GM12891 (cell line): ENCODE results near the gene CCL13.

ENCODE experiments used
- POLR2A ChIP-seq: IDR thresholded peaks from 2 replicates; pipeline ENCODE4 v1.6.1; 2011; ENCODE audit warnings: low read depth, low read length, control low read depth
- POLR2AphosphoS5 ChIP-seq: IDR thresholded peaks from 2 replicates; pipeline ENCODE4 v1.6.1; 2011; ENCODE audit warnings: low read depth, low read length, control low read depth
- POU2F2 ChIP-seq: IDR thresholded peaks from 2 replicates; pipeline ENCODE4 v1.6.1; 2011; ENCODE audit warnings: low read depth, mild to moderate bottlenecking, control low read depth, low read length, moderate library complexity
- SPI1 ChIP-seq: IDR thresholded peaks from 2 replicates; pipeline ENCODE4 v1.6.1; 2011; ENCODE audit warnings: low read depth, low read length, control low read depth
- TAF1 ChIP-seq: IDR thresholded peaks from 2 replicates; pipeline ENCODE4 v1.6.1; 2011; ENCODE audit warnings: low read depth, low read length, control low read depth

GRCh38 chr17:34337701-34338100, 18.6 kb upstream of the CCL13 start:
- TF ChIP-seq POLR2AphosphoS5 = no peak
- TF ChIP-seq POLR2A = no peak
- no peak for TF ChIP-seq TAF1
- TF ChIP-seq SPI1 = no peak
- TF ChIP-seq POU2F2 = no peak
